ENCODE measurements around the gene SMARCD2.

DNA sequence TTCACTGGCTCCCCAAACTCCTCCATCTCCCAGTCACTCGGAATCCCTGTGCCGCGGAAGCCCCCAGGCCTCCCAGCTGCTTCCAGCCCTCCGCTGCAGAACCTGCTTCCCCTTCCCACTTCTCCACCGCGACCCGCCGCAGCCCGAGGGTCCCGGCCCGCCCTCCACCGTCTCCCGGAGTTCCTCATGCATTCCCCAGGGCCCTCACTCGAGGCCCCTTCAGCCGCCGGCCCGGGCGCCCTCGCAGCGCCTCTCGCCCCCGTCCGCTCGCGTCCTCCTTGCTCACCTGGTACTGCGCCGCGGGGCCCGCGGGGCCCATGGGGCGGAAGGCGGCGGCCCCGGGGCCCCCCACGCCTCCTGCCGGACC, 329 bp downstream of the SMARCD2 start:
- TF ChIP-seq, protein P1, sequence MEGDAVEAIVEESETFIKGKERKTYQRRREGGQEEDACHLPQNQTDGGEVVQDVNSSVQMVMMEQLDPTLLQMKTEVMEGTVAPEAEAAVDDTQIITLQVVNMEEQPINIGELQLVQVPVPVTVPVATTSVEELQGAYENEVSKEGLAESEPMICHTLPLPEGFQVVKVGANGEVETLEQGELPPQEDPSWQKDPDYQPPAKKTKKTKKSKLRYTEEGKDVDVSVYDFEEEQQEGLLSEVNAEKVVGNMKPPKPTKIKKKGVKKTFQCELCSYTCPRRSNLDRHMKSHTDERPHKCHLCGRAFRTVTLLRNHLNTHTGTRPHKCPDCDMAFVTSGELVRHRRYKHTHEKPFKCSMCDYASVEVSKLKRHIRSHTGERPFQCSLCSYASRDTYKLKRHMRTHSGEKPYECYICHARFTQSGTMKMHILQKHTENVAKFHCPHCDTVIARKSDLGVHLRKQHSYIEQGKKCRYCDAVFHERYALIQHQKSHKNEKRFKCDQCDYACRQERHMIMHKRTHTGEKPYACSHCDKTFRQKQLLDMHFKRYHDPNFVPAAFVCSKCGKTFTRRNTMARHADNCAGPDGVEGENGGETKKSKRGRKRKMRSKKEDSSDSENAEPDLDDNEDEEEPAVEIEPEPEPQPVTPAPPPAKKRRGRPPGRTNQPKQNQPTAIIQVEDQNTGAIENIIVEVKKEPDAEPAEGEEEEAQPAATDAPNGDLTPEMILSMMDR (conservative IDR thresholded peaks at IDR 0.05; ENCODE audit: low read length): no peak
- no peak for TF ChIP-seq EZH2phosphoT487 (IDR thresholded peaks at IDR 0.05; ENCODE audit: borderline replicate concordance)

Measured in Loucy (cell line).